Measurements from ENCODE around the gene ARHGDIB. TPM values are rescaled to one million over a fixed set of nuclear protein-coding genes. Genes with fewer than 3 reads are reported as not detected.

ARHGDIB gene
- total RNA-seq, 1 donor from 2014 or later: 0.79 TPM

DNA sequence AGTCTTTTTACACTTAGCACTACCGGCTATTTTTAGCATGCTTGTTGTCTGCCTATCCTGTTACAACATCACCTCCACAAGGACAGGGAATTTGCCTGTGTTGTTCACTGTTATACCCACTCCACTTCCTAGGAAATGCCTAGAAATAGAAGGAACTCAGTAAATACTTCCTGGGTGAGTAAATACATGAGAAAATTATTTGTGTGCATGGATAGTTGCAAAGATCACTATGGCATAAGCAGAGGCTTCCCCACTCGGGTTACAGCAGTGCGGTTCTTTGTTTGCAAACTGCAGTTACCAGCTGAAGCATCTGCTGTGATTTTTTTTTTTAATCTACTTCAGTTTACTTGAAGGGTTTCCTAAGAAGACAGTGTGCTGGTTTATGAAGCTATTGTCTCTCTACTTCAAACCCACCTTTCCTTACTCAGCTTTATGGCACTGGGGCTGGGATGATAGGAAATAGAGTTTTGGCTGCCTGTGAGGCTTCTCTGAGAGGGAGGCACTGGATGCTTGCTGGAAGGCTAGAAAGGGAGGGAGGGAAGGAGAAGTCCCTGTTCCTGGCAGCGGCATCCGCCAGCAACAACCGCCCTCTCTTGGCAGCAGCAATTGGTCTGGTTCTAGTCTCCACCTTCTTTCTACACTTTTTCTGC, 40.5 kb upstream of the ARHGDIB start:
- Mint-ChIP-seq H3K36me3 (ENCODE audit: insufficient read depth) (no peaks in the 10 kb centered on the region), H3K27me3 (peaks cover 4% of the 10 kb centered on the region), H3K4me3 (ENCODE audit: low read depth) (no peak overlapping the region), H3K27ac (no peak overlapping the region), H3K4me1 (ENCODE audit: low read depth) (peaks cover 6% of the 10 kb centered on the region), H3K9me3 (ENCODE audit: low read depth) (no peaks in the 10 kb centered on the region)
- no peak for DNase-seq (ENCODE audit: low spot score, unreplicated experiment)
- TF ChIP-seq, protein P1, sequence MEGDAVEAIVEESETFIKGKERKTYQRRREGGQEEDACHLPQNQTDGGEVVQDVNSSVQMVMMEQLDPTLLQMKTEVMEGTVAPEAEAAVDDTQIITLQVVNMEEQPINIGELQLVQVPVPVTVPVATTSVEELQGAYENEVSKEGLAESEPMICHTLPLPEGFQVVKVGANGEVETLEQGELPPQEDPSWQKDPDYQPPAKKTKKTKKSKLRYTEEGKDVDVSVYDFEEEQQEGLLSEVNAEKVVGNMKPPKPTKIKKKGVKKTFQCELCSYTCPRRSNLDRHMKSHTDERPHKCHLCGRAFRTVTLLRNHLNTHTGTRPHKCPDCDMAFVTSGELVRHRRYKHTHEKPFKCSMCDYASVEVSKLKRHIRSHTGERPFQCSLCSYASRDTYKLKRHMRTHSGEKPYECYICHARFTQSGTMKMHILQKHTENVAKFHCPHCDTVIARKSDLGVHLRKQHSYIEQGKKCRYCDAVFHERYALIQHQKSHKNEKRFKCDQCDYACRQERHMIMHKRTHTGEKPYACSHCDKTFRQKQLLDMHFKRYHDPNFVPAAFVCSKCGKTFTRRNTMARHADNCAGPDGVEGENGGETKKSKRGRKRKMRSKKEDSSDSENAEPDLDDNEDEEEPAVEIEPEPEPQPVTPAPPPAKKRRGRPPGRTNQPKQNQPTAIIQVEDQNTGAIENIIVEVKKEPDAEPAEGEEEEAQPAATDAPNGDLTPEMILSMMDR (IDR thresholded peaks at IDR 0.05; ENCODE audit: unreplicated experiment): no peak

DNA sequence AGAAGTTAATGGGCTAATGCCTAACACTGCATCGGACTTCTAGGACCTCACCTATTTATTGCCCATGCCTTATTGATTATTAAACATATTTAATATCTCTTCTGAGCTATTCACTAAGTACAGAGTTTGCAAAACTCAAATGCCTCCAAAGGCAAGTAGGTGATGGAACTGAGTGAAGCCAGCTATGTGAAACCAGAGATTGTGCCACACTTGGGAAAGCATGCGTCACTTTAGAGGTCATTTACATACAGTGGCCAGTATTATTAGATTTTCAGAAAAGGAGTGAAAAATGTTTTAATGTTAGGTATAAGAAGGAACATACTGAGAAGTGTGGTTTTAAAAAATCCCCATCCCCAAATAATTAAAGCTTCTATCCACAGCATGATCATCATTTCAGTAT, 39.2 kb upstream of the ARHGDIB start:
- DNase-seq (ENCODE audit: low spot score, unreplicated experiment): no peak
- no peak overlapping the region for H3K27ac Mint-ChIP-seq
- peaks cover 6% of the 10 kb centered on the region for H3K4me1 Mint-ChIP-seq (ENCODE audit: low read depth)
- TF ChIP-seq, protein P1 (IDR thresholded peaks at IDR 0.05; ENCODE audit: unreplicated experiment): no peak
- H3K27me3 Mint-ChIP-seq: peaks cover 4% of the 10 kb centered on the region
- no peak overlapping the region for H3K4me3 Mint-ChIP-seq (ENCODE audit: low read depth)
- no peaks in the 10 kb centered on the region for H3K9me3 Mint-ChIP-seq (ENCODE audit: low read depth)
- no peaks in the 10 kb centered on the region for H3K36me3 Mint-ChIP-seq (ENCODE audit: insufficient read depth)

DNA sequence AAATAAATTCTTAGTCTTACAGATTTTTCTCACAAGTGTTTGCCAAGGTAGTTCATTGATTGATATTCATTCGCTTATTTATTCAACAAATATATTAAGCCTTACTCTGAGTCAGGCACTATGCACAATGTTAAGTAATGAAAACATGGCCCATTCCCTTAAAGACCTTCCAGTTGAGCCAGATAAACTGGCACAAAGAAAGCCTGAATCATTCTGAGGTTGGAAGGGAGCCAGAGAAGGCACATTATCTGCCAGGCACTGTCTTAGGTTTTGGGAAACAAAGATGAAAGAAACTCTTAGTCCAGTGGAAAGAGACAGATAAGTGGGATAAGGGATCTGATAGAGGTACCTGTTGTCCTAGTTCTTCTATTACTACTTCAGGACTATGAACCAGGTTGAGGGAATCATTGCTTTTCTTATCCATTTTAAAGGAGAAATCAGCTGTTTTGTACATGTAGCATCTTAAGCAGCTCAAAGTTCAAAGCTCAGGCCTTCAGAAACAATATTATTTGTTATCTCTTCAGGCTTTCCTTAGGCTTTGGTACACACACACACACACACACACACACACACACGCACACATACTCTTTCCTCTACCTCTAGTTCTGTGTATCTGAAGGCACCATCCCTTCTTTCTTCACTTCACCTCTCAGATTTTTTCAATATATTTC, 38.4 kb upstream of the ARHGDIB start:
- peaks cover 6% of the 10 kb centered on the region for H3K4me1 Mint-ChIP-seq (ENCODE audit: low read depth)
- no peaks in the 10 kb centered on the region for H3K36me3 Mint-ChIP-seq (ENCODE audit: insufficient read depth)
- TF ChIP-seq, protein P1 (IDR thresholded peaks at IDR 0.05; ENCODE audit: unreplicated experiment): no peak
- no peak overlapping the region for H3K4me3 Mint-ChIP-seq (ENCODE audit: low read depth)
- peaks cover 4% of the 10 kb centered on the region for H3K27me3 Mint-ChIP-seq
- H3K9me3 Mint-ChIP-seq (ENCODE audit: low read depth): no peaks in the 10 kb centered on the region
- no peak overlapping the region for H3K27ac Mint-ChIP-seq
- no peak for DNase-seq (ENCODE audit: low spot score, unreplicated experiment)

DNA sequence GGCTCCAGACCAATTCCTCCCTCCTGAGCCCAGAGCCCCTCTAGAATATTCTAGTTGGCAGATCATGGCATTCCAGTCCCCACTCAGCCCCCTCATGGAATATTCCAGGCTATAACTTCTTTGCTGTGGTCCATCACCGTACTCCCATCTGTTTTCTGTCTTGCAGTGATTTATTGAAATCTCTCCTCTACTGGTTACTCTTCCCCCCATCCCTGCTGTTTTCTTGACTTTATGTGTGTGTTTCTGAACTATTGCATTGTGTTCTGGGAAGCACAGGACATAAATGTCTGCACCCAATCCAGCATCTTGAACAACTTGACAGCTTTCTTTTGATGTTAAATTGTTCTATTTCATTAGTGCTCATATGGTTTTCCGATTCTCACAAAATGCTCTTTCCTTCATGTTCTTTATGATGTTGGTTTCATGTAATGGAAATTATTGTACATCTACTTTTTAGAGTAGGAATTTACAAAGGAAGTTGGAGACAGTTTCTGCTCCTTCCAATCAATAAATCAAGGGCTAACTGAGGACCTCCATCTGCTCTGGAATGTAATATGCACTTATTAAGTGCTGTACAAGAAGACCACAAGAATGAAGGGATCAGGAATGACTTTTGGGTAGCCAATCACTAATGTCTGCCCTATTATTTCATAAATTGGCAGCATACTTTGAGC, 37.8 kb upstream of the ARHGDIB start:
- peaks cover 4% of the 10 kb centered on the region for H3K27me3 Mint-ChIP-seq
- no peak overlapping the region for H3K4me3 Mint-ChIP-seq (ENCODE audit: low read depth)
- TF ChIP-seq, protein P1 (IDR thresholded peaks at IDR 0.05; ENCODE audit: unreplicated experiment): no peak
- no peak for DNase-seq (ENCODE audit: low spot score, unreplicated experiment)
- no peaks in the 10 kb centered on the region for H3K36me3 Mint-ChIP-seq (ENCODE audit: insufficient read depth)
- H3K9me3 Mint-ChIP-seq (ENCODE audit: low read depth): no peaks in the 10 kb centered on the region
- no peak overlapping the region for H3K27ac Mint-ChIP-seq
- H3K4me1 Mint-ChIP-seq (ENCODE audit: low read depth): peaks cover 2% of the 10 kb centered on the region

DNA sequence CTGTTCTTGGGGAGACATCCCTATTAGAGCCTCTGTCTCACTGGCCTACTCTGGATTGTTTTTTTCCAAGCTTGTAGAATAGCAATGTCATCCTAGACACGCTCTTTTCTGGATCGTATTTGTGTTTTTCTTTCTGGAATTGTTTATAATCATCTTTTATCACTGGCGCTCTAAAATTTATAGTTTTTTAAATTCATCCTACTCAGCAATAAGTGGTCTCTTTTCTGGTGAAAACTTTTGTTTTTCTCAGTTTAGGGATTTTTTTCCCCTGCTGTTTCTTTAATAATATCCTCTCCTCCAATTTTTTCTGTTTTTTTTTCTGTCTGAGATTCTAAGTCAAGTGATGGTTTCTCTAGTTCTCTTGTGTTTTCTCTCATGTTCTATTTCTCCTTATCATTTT, 36.6 kb upstream of the ARHGDIB start:
- no peaks in the 10 kb centered on the region for H3K36me3 Mint-ChIP-seq (ENCODE audit: insufficient read depth)
- TF ChIP-seq, protein P1 (IDR thresholded peaks at IDR 0.05; ENCODE audit: unreplicated experiment): no peak
- H3K27ac Mint-ChIP-seq: no peak overlapping the region
- no peak overlapping the region for H3K4me3 Mint-ChIP-seq (ENCODE audit: low read depth)
- no peaks in the 10 kb centered on the region for H3K9me3 Mint-ChIP-seq (ENCODE audit: low read depth)
- H3K27me3 Mint-ChIP-seq: peaks cover 2% of the 10 kb centered on the region
- peaks cover 2% of the 10 kb centered on the region for H3K4me1 Mint-ChIP-seq (ENCODE audit: low read depth)
- no peak for DNase-seq (ENCODE audit: low spot score, unreplicated experiment)

Measured in progenitor cell of endocrine pancreas (in vitro differentiated cells).